ENCODE measurements around the gene ESF1.
A peak's percentile ranks its signal among the peaks of the same experiment; 100 is the strongest.

Gene ESF1

GRCh38 chr20:13809373-13809772, 24.7 kb upstream of the ESF1 start:
- Mint-ChIP-seq H3K9me3 (no peaks in the 10 kb centered on the region), H3K4me1 (ENCODE audit: low read depth in 2 of 2) (no peaks in the 10 kb centered on the region), H3K27ac (no peak overlapping the region)

GRCh38 chr20:13800728-13801134, 16.0 kb upstream of the ESF1 start:
- H3K4me3 Mint-ChIP-seq = no peak overlapping the region
- no peak overlapping the region for H3K27ac Mint-ChIP-seq

More at GRCh38 chr20:13809373-13809772, 24.7 kb upstream of the ESF1 start:
- peaks cover 28% of the 10 kb centered on the region for H3K36me3 Mint-ChIP-seq (ENCODE audit: insufficient read depth)
- no peak for DNase-seq
- H3K4me3 Mint-ChIP-seq = no peak overlapping the region
- ATAC-seq (replicated peaks) = no peak
- no peaks in the 10 kb centered on the region for H3K27me3 Mint-ChIP-seq

DNA sequence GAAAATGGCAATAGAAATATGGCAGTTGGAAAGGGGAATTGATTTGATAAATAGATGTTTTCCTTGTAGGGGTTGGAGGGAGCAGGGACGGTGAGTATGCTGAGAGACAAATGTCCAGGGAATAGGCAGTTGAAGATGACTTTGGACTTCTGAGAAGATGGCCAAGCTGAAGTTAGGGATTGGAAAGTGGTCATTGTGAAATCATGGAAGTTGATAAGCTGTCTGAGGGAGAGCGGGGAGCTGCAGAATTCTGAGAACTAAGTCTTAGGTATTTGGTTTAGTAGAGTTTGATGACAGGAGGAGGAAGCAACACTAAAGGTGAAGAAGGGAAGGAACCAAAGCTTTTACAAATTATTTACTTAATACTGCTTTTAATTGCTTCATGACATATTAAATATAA, 15.3 kb upstream of the ESF1 start:
- DNase-seq = no peak
- Mint-ChIP-seq H3K36me3 (ENCODE audit: insufficient read depth) (peaks cover 82% of the 10 kb centered on the region), H3K9me3 (no peaks in the 10 kb centered on the region), H3K4me1 (ENCODE audit: low read depth in 2 of 2) (peaks cover 0 to 4% of the 10 kb centered on the region in 2 donors), H3K27ac (peak overlapping the region in 1 of 2 donors; percentile 1), H3K4me3 (no peak overlapping the region), H3K27me3 (no peaks in the 10 kb centered on the region)
- no peak for ATAC-seq (replicated peaks)

More at GRCh38 chr20:13800728-13801134, 16.0 kb upstream of the ESF1 start:
- DNase-seq (no peak), ATAC-seq (replicated peaks) (no peak)
- peaks cover 0 to 4% of the 10 kb centered on the region in 2 donors for H3K4me1 Mint-ChIP-seq (ENCODE audit: low read depth in 2 of 2)
- peaks cover 82% of the 10 kb centered on the region for H3K36me3 Mint-ChIP-seq (ENCODE audit: insufficient read depth)
- no peaks in the 10 kb centered on the region for H3K9me3 Mint-ChIP-seq
- no peaks in the 10 kb centered on the region for H3K27me3 Mint-ChIP-seq

DNA sequence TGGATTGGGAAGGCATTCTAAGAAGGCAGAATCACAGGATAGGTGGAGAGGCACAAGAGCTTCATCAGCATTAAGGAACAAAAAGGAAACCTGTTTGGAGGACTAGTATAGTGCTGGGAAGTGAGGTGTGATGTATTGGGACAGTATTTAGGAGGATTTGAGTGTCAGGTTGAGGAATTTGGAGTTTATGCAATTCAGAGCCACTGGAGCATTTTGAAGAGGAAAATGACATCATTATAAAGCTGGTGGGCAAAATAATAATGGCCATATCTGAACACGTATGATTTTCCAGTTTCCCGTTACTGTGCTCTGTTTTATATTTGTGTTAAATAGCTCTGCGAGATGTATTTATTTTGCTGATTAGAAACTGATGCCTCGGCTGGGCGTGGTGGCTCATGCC, 14.3 kb upstream of the ESF1 start:
- no peaks in the 10 kb centered on the region for H3K9me3 Mint-ChIP-seq
- H3K4me1 Mint-ChIP-seq (ENCODE audit: low read depth in 2 of 2) = peaks cover 0 to 4% of the 10 kb centered on the region in 2 donors
- ATAC-seq (replicated peaks) = no peak
- H3K4me3 Mint-ChIP-seq = no peak overlapping the region
- DNase-seq = no peak
- peaks cover 80% of the 10 kb centered on the region for H3K36me3 Mint-ChIP-seq (ENCODE audit: insufficient read depth)
- H3K27me3 Mint-ChIP-seq = no peaks in the 10 kb centered on the region
- peak overlapping the region in 1 of 2 donors; percentile 45 for H3K27ac Mint-ChIP-seq

DNA sequence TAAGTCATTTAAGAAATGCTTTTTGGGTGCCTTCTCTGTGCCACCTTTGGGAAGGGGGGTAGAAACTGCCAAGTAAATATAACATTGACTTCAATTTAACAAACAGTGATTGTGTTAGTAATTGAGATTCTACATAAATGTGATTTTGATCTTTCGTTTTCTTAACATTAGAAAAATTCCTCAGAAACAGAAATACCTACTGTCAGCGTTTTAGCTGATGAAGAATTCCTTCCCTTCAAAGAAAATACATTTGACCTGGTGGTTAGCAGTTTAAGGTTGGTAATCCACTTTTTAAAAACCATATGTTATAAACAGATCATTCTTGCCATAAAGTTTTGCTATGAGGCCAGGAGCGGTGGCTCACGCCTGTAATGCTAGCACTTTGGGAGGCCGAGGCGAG, 9.9 kb upstream of the ESF1 start:
- Mint-ChIP-seq H3K27ac (no peak overlapping the region), H3K36me3 (ENCODE audit: insufficient read depth) (peaks cover 57% of the 10 kb centered on the region), H3K4me3 (no peak overlapping the region), H3K4me1 (ENCODE audit: low read depth in 2 of 2) (peaks cover 11 to 26% of the 10 kb centered on the region in 2 donors), H3K9me3 (no peaks in the 10 kb centered on the region), H3K27me3 (no peaks in the 10 kb centered on the region)
- DNase-seq (no peak), ATAC-seq (replicated peaks) (no peak)

DNA sequence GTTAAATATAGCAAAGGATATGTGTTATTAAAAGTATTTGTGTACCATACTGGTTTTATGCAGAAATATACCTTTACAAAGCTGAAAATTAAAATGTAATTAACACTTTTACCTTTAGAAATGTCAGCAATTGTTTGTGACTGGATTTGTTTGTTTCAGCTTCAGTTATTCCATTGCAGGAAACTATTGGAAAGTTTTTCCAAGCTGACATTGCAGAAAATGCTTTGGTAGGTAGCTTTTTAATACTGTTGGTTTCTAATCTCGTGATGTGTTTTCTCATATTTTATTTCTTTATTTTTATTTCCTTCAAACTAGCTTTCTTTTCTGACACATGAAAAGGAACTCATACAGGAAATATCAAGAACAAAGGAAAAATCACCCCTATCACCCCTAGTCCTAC, 8.3 kb upstream of the ESF1 start:
- no peaks in the 10 kb centered on the region for H3K27me3 Mint-ChIP-seq
- peaks cover 53% of the 10 kb centered on the region for H3K36me3 Mint-ChIP-seq (ENCODE audit: insufficient read depth)
- H3K4me1 Mint-ChIP-seq (ENCODE audit: low read depth in 2 of 2) = peaks cover 9 to 28% of the 10 kb centered on the region in 2 donors
- no peak overlapping the region for H3K4me3 Mint-ChIP-seq
- DNase-seq (no peak), ATAC-seq (replicated peaks) (no peak)
- no peaks in the 10 kb centered on the region for H3K9me3 Mint-ChIP-seq
- H3K27ac Mint-ChIP-seq = no peak overlapping the region

DNA sequence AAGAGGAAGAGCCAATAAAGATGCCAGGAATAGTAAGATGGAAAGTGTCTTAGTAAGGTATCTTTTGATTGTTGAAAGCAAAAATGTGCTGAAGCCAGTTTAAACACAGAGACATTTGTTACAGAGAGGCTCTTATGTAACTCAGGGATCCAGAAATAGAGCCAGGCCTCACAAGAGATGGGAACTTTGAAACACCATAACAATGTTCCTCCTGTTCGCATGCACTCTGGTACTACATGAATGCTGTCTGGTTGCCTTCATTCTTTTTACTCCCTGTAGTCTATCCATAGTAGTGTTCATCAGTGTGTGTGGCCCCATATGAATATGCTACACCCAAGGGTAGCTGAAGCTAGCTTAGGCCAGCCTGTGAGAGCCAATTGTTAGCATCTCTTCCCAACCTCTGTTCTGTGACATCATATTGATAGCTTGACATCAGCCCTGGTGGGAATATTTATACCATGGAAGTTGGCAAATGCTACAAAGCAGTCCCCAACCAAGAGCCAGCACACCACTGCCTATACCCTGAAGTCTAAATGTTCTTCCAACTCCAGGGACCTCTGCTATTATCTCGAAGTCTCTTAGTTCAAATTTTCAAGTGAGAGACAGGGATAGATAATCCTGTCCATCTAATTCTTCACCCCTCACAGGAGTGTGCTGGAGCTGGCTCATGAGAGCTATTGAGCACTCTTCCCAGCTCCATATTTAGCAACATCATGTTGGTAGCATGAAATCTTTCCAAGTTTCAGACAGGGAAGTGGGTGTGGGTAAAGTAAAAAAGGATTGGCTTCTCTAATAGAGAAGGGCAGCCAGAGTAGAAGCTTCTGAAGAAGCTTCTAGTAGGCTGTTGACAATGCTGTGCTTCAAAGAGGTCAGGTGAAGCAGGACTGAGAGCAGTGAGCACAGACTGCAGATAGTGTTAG, 7.1 kb upstream of the ESF1 start:
- DNase-seq (no peak), ATAC-seq (replicated peaks) (no peak)
- H3K4me3 Mint-ChIP-seq = no peak overlapping the region
- H3K27ac Mint-ChIP-seq = no peak overlapping the region
- no peaks in the 10 kb centered on the region for H3K9me3 Mint-ChIP-seq
- peaks cover 50% of the 10 kb centered on the region for H3K36me3 Mint-ChIP-seq (ENCODE audit: insufficient read depth)
- H3K27me3 Mint-ChIP-seq = no peaks in the 10 kb centered on the region
- peaks cover 15 to 35% of the 10 kb centered on the region in 2 donors for H3K4me1 Mint-ChIP-seq (ENCODE audit: low read depth in 2 of 2)

GRCh38 chr20:13790708-13791107, 6.0 kb upstream of the ESF1 start:
- Mint-ChIP-seq H3K27me3 (no peaks in the 10 kb centered on the region), H3K27ac (no peak overlapping the region), H3K4me1 (ENCODE audit: low read depth in 2 of 2) (peaks cover 25 to 46% of the 10 kb centered on the region in 2 donors), H3K36me3 (ENCODE audit: insufficient read depth) (peaks cover 47% of the 10 kb centered on the region), H3K9me3 (no peaks in the 10 kb centered on the region), H3K4me3 (no peak overlapping the region)
- DNase-seq (no peak), ATAC-seq (replicated peaks) (no peak)

DNA sequence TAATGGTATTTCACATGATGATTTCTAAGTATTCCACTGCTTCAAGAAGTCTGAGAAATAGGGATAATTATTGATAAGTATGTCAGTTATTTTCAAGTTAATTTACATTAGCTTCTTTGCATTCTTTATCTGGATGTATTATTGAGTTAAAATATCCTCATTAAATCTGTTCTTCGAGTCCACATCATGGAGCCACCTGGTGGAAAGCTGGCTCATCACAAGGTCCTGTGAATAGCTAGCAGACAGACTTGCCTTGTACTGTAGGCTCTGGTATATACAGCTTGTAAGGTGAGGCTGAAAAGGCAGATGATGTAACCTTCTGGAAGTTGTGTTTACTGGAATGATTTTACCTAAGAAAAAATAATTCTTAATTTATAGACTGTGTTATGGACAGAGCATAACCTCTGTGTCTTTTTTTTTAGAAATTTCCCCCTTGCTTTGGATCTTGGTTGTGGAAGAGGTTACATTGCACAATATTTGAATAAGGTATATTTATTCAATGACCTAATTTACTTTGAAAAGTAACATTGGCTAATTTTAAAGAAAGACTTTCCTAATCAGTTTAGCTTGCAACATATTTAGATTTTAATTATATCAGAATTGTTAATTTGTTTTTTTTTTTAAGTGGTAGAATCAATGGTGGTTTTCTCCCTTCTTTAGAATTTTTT, 3.6 kb upstream of the ESF1 start:
- Mint-ChIP-seq H3K36me3 (ENCODE audit: insufficient read depth) (peaks cover 42% of the 10 kb centered on the region), H3K9me3 (no peaks in the 10 kb centered on the region), H3K4me1 (ENCODE audit: low read depth in 2 of 2) (peaks cover 39 to 65% of the 10 kb centered on the region in 2 donors), H3K27ac (no peak overlapping the region), H3K4me3 (no peak overlapping the region), H3K27me3 (no peaks in the 10 kb centered on the region)
- ATAC-seq (replicated peaks) = no peak
- DNase-seq = peak in 2 of 3 experiments; percentile 4 to 12

DNA sequence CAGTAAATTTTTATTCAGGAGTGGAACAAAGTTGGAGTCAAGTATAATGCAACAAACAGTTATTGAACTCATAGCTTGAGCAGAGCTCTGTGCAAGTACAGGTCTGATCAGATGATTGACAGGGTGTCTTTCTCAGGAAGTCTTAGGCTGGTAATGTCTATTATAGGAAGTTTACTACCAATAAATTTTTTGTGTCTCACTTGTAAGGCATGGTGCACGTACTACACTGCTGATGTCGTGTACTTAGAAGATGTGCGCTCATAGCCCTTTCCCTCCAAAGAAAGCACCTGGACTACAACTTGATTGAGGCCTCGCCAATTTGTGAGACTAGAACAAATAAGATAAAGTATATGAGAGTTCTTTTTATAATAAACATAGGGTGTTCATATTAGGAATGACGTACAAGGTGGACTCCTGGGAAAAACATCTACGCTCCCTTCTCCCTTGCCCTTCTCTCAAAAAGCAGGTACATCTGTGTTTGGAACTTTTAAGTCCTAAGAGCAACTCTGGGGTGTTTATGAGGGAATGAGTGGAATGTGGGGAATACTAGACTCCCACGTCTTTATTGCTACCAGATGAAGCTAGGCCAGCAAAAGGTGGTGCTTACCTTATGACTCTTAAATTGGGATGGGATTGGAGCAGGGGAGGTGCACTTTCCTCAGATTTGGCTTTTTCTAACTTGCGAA, 1.6 kb upstream of the ESF1 start:
- Mint-ChIP-seq H3K4me1 (ENCODE audit: low read depth in 2 of 2) (peaks cover 36 to 61% of the 10 kb centered on the region in 2 donors), H3K27me3 (no peaks in the 10 kb centered on the region)

GRCh38 chr20:13784271-13784892, 337 bp downstream of the ESF1 start:
- Mint-ChIP-seq H3K36me3 (ENCODE audit: insufficient read depth) (peaks cover 47% of the 10 kb centered on the region), H3K4me3 (peak overlapping the region; percentile 95 to 98), H3K27me3 (no peaks in the 10 kb centered on the region), H3K27ac (peak overlapping the region; percentile 96 to 99), H3K4me1 (ENCODE audit: low read depth in 2 of 2) (peaks cover 34 to 51% of the 10 kb centered on the region in 2 donors), H3K9me3 (no peaks in the 10 kb centered on the region)
- DNase-seq = no peak
- no peak for ATAC-seq (replicated peaks)

More for the DNA sequence above, 1.6 kb upstream of the ESF1 start:
- H3K27ac Mint-ChIP-seq = peak overlapping the region; percentile 96 to 99
- H3K36me3 Mint-ChIP-seq (ENCODE audit: insufficient read depth) = peaks cover 52% of the 10 kb centered on the region
- H3K9me3 Mint-ChIP-seq = no peaks in the 10 kb centered on the region
- ATAC-seq (replicated peaks) (no peak), DNase-seq (no peak)
- H3K4me3 Mint-ChIP-seq = peak overlapping the region; percentile 95 to 98

- DNase-seq (no peak), ATAC-seq (replicated peaks) (no peak)
- Mint-ChIP-seq H3K36me3 (ENCODE audit: insufficient read depth) (peaks cover 40% of the 10 kb centered on the region), H3K4me3 (peak overlapping the region; percentile 95 to 98), H3K4me1 (ENCODE audit: low read depth in 2 of 2) (peaks cover 34 to 51% of the 10 kb centered on the region in 2 donors), H3K9me3 (no peaks in the 10 kb centered on the region), H3K27me3 (no peaks in the 10 kb centered on the region), H3K27ac (peak overlapping the region in 1 of 2 donors; percentile 99)
Observed at GRCh38 chr20:13783528-13783927, 1.2 kb downstream of the ESF1 start.

- peak overlapping the region in 1 of 2 donors; percentile 57 for H3K27ac Mint-ChIP-seq
- no peak for DNase-seq
- no peaks in the 10 kb centered on the region for H3K27me3 Mint-ChIP-seq
- H3K4me3 Mint-ChIP-seq = no peak overlapping the region
- H3K36me3 Mint-ChIP-seq (ENCODE audit: insufficient read depth) = peaks cover 31% of the 10 kb centered on the region
- ATAC-seq (replicated peaks) = no peak
- peaks cover 8 to 31% of the 10 kb centered on the region in 2 donors for H3K4me1 Mint-ChIP-seq (ENCODE audit: low read depth in 2 of 2)
- no peaks in the 10 kb centered on the region for H3K9me3 Mint-ChIP-seq
Observed at GRCh38 chr20:13778827-13779226, 5.9 kb downstream of the ESF1 start.
